Left renal cortex interstitium (tissue), 4 donors: Measurements from ENCODE around the gene ZFP36L1. TPM values are rescaled to one million over a fixed set of nuclear protein-coding genes. Genes with fewer than 3 reads are reported as not detected.

Source experiments
- DNase-seq, 4 donors: peaks; one replicate each; pipeline ENCODE4 v3.0.0-alpha.2; 2013; ENCODE audit warnings: low read depth in 4 of 4, low spot score in 2 of 4, missing footprints in 1 of 4
- polyA plus RNA-seq, 4 donors: library from polyadenylated mRNA; unstranded; fragments of 120-200 nt; gene quantifications; one replicate each; pipeline ENCODE4 v1.2.1, GENCODE V29; 2013; ENCODE audit not compliant: insufficient read length in 4 of 4

Gene ZFP36L1
- polyA plus RNA-seq, 4 donors: 241 to 293 (median 268) TPM

- no peak for DNase-seq
Observed at GRCh38 chr14:68747393-68747792, 45.5 kb downstream of the ZFP36L1 start.

DNA sequence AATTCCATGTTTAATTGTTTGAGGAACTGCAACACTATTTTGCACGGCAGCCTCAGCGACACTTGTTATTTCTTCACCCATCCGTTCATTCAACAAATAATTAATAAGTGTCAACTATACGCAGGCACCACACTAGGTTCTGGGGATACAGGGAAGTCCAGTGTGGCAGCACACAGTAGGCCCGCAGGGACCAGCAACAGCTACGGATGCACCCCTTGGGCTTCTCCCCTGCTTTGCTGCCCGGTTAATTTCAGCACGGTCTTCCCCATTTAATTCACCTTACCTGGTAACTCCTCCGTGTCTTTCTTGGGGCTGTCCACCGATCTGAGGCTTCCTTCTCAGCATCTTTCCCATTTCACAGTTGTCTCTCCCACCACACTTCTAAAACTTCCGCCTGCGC, 48.3 kb downstream of the ZFP36L1 start:
- DNase-seq: no peak

- DNase-seq: no peak
Observed at GRCh38 chr14:68741839-68742470, 50.9 kb downstream of the ZFP36L1 start.

DNA sequence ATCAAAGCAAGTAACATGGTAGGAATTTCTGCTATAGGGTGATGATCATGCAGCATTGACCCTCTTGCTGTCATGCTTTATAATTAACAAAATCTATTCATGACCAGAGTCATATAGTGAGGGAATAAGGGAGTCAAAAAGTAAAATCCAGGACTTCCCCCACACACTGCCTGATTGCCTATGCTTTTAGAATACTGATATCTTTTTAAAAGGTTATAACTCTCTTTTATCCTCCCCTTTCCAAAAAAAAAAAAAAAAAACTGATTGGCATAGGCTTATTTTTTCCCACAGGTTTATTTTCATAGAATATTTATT, 51.4 kb downstream of the ZFP36L1 start:
- DNase-seq: no peak

DNA sequence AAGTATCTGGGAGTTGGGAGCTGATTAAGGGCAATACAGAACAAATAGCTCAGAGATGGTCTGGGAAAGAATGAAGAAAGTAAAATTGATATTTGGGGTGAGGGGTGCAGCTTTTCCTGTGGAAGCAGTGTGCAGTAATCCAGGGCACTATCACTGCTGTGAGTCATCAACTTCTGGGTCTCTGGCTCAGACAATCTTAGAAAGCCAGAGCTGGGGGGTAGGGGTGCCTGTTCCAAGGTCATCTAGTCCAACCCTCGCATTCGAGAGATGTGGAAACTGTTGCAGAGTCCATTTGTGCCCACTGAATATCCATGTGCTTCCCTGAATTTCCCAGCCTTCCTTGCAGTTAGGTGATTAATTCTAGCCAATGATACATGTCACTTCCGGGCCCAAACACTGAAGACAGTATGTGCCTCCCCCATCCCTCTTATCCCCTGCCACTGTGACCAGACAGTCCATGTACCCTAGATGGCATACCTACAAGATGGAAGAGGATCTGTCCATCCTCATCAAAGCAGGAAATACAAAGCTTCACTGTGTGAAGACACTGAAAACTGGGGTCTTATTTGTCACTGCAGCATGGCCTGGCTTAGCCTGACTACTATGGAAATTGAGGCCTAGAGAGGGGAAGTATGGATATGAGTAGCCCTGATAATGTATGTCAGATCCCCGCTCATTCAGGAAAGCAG, 51.9 kb downstream of the ZFP36L1 start:
- DNase-seq: no peak

GRCh38 chr14:68739701-68740100, 53.2 kb downstream of the ZFP36L1 start:
- DNase-seq: no peak

- no peak for DNase-seq
Observed at GRCh38 chr14:68738559-68738958, 54.3 kb downstream of the ZFP36L1 start.

Other genes with a start within 250 kb of the ZFP36L1 start
- 10 to 100 TPM; 71.6 to 83.5 (median 75.3) TPM for gene ACTN1, start 186.2 kb upstream of the ZFP36L1 start, polyA plus RNA-seq